ENCODE data around the gene RHBDF1.

RHBDF1 gene, protein sequence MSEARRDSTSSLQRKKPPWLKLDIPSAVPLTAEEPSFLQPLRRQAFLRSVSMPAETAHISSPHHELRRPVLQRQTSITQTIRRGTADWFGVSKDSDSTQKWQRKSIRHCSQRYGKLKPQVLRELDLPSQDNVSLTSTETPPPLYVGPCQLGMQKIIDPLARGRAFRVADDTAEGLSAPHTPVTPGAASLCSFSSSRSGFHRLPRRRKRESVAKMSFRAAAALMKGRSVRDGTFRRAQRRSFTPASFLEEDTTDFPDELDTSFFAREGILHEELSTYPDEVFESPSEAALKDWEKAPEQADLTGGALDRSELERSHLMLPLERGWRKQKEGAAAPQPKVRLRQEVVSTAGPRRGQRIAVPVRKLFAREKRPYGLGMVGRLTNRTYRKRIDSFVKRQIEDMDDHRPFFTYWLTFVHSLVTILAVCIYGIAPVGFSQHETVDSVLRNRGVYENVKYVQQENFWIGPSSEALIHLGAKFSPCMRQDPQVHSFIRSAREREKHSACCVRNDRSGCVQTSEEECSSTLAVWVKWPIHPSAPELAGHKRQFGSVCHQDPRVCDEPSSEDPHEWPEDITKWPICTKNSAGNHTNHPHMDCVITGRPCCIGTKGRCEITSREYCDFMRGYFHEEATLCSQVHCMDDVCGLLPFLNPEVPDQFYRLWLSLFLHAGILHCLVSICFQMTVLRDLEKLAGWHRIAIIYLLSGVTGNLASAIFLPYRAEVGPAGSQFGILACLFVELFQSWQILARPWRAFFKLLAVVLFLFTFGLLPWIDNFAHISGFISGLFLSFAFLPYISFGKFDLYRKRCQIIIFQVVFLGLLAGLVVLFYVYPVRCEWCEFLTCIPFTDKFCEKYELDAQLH

DNA sequence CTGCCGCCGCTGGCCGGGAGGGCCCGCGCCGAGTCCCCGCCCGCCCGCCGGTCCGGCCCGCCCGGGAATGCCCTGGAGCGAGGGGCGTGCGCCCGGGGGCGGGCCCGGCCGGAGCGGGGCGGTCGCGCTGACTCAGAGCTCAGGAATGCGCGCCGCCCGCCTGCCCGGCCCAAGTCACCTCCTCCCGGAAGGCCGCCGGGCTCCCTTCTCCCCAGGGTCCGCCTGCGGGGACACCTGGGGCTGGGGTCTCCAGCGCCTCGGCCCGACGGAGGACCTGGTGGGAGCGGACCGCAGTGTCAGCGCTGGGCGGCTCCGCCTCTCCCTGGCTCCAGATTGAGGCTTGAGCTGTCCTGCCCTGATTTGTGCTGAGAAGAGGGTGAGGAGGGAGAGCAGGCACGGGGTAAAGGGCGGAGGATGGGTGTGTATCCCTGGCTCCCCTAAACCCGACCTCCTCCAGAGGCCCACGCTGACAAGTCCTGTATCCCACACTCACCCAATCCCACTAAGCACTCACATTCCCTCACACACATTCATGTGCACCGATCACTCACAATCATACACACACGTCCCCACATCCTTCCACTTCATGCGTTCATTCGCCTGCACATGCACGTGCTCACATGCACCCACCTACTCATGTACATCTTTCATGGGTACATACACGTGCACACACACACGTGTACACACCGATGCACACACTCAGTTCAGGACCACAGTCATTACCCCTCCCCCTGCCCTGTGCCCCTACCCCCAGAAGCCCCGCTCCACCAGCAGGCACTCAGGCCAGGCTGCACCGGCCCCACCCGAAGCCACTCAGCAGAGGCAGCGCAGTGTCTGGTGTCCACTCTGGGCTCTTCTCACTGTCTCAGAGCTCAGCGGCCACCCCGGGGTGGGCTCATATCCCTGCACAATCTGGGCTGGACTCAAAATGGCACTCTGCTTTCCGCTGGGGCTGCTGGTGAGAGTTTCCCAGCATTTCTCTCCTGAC lies at the start of gene RHBDF1:
Gene RHBDF1 (minus strand): TSS at position 71 of the 988 bp plus-strand sequence. CDS start 7,616 bp downstream, outside the sequence.
- in situ Hi-C loops (cut with MboI; ENCODE audit: low pct_unique_long_range_greater_than_20kb, low sequenced_read_pairs) = no loop called here
- DNase-seq = no peak

DNA sequence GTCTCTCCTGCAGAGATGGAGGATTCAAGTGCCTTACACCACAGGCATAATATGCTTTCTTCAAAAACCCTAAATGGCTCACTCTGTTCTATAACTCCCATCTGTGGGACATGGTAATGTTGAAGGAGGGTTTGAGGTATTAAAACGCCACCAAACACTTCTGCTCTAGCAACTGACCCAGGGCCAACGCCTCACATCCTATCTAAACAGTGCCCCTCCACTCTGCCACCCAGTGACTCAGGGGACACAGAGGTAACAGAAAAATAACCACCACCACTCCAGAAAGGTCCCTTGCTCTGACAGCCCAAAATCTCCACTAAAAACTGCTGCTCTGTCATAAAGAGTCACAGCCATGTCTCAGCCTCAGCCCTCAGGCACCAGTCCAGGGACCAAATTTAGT lies 48.3 kb upstream of the RHBDF1 start:
- in situ Hi-C loops (cut with MboI; ENCODE audit: low pct_unique_long_range_greater_than_20kb, low sequenced_read_pairs) = no loop called here
- DNase-seq = no peak

DNA sequence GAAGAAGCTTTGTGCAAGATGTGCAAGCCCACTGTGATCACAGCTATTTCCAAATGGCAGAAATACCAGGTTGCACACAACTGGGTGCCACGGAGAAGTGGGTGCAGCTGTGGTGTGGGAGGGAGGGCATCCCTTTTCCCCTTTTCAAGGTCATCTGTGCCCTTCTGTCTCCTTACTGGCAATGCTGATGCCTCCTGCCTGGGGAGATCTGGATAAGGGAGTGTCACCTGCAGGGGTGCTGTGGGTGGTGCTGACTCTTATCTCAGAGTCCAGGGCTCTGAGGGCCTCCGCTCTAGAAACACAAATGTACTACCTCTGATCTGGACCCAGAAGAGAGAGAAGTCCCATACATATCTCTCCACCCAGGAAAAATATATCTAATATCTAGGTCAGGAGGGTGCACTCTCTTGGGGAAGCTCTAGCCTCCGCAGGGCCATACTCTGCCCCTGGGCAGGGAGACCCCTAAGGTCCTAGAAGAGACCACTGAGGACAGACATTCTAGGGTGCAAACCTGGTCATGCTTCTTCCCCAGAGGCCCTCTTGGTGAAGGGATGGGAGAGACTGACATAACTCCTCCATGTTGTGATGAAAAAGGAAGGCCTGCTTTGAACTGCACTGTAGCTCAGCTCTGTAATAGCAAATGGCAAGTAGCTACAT lies 47.5 kb upstream of the RHBDF1 start:
- in situ Hi-C loops (cut with MboI; ENCODE audit: low pct_unique_long_range_greater_than_20kb, low sequenced_read_pairs) = no loop called here
- DNase-seq = no peak

DNA sequence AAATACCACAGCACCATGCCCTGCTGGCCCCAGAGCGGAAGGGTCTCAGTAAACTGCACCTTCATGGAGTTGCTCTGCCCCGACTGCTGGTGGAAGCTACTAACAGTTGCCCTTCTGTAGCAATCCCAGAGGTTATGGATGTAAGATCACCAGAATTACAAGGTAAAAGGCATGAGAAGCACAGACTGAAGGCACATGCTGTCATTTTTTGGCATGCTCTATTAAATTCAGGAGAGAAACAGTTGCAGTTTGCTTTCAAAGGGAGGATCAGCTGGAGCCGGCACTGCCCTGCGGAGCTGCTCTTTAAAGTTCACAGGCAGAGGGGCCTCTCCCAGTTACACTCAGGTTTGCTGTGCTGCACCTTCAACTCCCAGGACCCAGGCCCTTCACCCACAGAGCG lies 46.9 kb upstream of the RHBDF1 start:
- DNase-seq = no peak
- in situ Hi-C loops (cut with MboI; ENCODE audit: low pct_unique_long_range_greater_than_20kb, low sequenced_read_pairs) = no loop called here

DNA sequence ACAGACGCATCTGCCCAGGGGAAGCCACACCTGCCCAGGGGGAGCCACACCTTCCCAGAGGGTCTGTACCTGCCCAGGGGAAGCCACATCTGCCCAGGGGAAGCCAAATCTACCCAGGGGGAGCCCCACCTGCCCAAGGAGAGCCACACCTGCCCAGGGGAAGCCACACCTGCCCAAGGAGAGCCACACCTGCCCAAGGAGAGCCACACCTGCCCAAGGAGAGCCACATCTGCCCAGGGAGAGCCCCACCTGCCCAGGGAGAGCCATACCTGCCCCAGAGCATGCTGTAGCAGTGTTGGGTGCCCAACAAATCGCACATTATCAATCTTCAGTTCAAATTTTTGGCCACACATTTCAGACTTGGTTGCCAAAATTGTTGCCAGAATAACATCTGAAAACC lies 46.4 kb upstream of the RHBDF1 start:
- in situ Hi-C loops (cut with MboI; ENCODE audit: low pct_unique_long_range_greater_than_20kb, low sequenced_read_pairs) = no loop called here

DNA sequence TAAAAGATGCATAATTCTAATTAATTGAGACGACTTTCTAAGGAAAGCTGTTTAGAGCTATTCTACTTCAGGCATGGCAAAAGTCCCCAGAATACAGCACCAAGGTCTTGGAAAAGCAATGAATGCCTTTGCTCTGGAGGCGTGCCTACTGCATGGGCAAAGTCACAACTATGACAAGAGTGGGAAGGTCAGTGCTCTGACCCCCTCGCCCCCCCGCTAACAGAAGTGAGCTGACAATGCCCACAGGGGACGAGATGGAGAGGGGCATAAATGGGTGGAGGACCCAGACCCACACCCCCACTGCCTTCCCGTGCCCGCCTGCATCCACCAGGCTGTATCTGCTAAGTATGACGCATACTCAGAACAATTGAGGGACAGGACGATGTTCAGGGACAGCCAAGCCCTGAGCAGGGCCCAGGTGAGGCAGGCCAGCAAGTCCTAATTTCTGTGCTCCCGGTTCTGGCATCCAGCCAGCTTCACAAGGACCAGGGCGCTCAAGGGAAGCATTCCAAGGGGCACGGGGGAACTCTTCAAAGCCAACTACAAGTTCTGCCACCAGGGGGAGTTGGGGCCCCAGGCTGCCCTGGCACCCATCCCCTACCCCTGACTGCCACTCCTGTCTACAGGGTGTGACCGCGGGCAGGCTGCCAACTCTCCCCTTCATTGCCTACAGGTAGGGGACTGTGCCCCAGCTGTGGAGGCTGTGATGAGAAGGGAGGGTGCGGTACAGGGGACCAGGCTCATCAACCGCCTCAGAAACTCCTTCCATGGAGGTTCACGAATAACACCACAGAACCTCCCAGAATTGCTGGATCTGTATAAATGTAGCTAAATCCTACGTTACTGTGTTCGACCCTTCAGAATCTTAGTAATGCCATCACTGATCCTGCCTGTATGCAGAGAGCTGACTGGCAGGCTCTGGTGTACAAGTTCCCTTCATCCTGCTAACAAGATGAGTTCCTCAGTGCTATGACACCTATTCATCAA lies 45.2 kb upstream of the RHBDF1 start:
- DNase-seq = peak; percentile 78
- in situ Hi-C loops (cut with MboI; ENCODE audit: low pct_unique_long_range_greater_than_20kb, low sequenced_read_pairs) = no loop called here

More for the DNA sequence above, 46.4 kb upstream of the RHBDF1 start:
- DNase-seq = no peak

DNA sequence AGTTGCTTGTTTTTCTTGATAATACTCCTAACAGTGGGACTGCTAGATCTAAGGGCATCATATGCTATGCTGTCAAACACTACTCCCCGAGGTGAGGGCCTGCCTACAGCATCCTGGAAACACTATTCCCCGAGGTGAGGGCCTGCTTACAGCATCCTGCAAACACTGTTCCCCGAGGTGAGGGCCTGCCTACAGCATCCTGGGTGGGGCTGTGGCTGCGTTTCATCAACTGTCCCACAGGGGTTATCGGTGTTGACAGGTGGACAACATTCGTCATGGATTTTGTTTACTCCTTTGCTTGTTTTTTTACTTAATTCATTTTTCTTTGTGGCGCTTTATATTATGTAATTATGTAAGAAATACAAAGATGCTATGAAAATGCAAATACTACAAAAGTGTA lies 43.6 kb upstream of the RHBDF1 start:
- in situ Hi-C loops (cut with MboI; ENCODE audit: low pct_unique_long_range_greater_than_20kb, low sequenced_read_pairs) = no loop called here
- no peak for DNase-seq

DNA sequence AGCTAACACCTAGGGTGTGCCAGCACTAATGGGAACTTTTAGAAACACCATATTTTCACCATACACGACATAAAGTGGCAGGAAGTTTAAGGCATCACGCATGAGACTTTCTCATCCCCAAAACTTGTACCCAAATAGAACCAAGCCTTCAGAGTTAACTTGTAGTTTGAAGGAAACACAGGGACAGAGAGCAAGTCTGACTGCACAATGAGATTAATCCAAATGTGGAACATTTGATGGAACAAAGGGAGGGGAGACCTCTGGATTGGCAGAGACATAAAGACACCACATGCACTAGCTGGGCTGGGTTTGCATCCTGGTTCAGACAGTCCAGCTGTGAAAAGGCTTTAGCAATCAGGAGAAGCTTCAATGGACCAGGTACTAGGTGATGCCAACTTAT lies 41.9 kb upstream of the RHBDF1 start:
- DNase-seq = no peak
- in situ Hi-C loops (cut with MboI; ENCODE audit: low pct_unique_long_range_greater_than_20kb, low sequenced_read_pairs) = no loop called here

DNA sequence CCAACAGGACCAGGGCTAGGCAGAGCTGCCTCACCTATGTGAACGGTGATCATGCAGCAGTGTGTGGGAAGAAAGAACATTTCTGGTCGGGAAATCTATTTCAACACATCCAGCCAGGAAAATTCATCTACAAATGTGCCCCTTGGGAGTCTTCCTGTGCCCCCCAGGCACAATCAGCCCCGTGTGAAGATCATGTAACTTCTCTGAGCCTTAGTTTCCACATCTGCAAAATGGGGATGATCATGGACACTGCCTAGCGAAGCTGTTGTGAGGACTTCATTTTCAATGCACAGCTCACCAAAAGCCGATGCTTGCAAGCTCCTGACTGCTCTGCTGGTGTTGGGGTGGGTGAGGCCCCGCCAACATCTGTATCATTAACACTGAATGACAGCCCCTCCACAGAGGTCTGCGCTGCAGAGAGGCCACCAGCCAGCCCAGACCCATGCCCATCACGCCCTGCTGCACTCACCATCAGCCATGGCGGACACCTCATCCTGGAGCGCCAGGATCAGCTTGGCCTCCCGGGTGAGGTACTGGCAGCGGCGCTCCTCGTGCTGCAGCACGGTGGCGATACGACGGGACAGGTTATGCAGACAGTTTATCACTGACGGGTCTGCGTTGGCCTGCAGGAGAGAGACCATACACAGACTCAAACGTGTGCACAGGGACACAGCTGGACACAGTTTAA lies 39.9 kb upstream of the RHBDF1 start:
- DNase-seq = no peak
- in situ Hi-C loops (cut with MboI; ENCODE audit: low pct_unique_long_range_greater_than_20kb, low sequenced_read_pairs) = no loop called here

DNA sequence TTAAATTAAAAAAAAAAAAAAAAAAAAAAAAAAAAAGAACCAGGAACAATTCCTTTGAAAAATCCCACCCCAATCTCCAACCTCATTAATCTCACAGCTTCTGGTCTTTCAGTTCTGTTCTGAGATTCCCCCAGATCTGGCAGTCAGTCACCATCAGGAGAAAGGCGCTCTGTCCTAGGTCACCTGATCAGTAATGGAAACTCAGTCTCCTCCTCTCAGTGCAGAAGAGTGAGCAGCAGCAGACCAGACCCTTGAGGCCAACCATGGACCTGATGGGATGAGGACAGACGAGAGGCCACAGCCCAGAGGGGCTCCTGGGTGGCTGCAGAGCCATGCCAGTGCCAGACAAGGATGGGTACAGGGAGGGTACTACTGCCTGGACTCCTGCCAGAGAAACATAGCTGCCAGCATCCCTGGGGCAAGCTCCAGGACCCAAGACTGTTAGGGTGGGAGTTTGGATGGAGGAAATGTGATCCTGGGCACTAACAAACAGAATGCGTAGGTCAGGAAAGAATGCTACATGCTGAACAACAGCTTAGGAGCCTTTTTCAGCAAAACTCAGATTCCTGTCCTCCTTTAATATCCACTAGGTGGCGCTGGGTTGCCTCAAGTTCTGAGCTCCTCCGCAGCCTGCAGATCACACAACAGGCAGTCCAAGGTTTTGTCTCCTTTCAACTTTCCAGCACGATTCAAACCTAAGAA lies 34.3 kb upstream of the RHBDF1 start:
- in situ Hi-C loops (cut with MboI; ENCODE audit: low pct_unique_long_range_greater_than_20kb, low sequenced_read_pairs) = no loop called here
- peak; percentile 80 for DNase-seq

DNA sequence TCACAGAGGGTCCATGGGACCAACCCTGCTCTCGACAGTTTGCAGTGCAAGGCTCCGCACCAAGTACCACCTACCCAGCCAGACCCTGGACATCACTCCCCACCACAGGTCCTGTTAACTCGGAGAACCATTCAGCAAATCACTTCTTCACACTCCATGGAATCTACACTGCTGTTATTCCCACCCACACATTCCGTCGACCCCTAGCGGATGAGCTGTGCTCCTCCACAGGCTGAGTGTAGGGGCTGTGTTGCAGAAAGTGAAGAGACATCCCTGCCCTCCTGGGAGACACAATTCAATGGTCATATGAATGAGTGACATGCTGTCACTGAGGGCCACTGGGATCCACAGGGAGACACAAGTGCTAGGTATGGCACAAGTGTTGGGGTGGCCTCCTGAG lies 33.1 kb upstream of the RHBDF1 start:
- in situ Hi-C loops (cut with MboI; ENCODE audit: low pct_unique_long_range_greater_than_20kb, low sequenced_read_pairs) = no loop called here
- DNase-seq = no peak

DNA sequence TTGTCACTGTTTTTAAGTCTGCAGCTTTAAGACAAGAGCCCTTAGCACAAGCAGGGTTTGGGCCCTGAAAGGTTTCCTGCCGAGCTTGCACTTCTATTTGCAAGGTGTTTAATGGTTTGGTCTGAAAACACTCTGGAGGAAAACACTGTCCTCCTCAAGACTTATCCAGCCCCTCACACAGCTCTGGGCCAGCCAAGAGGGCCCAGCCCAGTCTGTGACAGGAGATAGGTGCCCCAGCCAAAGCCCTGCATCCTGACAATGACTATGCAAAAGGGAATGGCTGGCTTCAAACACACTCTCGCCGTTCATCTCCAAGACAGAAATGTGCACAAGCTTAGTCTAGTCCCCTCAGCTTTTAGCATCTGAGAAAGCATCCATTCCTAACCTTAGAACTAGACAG lies 32.5 kb upstream of the RHBDF1 start:
- in situ Hi-C loops (cut with MboI; ENCODE audit: low pct_unique_long_range_greater_than_20kb, low sequenced_read_pairs) = no loop called here
- DNase-seq = no peak

DNA sequence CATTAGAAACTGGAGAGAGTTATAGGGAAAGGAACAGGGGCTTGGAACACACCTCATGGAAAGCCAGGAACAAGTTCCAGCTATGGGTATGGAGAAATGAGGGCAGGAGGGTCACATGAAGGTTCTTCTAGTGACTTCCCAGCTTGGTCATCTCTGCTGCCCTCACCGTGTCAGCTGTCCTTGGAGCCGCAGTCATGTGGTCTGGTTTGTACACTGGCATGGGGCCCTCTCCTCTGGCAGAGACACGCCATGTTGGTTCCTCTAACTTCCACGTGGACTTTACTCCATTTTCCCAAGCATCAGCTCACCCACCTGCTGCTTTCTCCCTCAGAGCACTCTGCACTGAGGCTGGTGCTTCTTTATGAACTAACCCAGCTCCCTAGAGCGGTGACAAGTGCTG lies 31.9 kb upstream of the RHBDF1 start:
- DNase-seq = no peak
- in situ Hi-C loops (cut with MboI; ENCODE audit: low pct_unique_long_range_greater_than_20kb, low sequenced_read_pairs) = no loop called here

DNA sequence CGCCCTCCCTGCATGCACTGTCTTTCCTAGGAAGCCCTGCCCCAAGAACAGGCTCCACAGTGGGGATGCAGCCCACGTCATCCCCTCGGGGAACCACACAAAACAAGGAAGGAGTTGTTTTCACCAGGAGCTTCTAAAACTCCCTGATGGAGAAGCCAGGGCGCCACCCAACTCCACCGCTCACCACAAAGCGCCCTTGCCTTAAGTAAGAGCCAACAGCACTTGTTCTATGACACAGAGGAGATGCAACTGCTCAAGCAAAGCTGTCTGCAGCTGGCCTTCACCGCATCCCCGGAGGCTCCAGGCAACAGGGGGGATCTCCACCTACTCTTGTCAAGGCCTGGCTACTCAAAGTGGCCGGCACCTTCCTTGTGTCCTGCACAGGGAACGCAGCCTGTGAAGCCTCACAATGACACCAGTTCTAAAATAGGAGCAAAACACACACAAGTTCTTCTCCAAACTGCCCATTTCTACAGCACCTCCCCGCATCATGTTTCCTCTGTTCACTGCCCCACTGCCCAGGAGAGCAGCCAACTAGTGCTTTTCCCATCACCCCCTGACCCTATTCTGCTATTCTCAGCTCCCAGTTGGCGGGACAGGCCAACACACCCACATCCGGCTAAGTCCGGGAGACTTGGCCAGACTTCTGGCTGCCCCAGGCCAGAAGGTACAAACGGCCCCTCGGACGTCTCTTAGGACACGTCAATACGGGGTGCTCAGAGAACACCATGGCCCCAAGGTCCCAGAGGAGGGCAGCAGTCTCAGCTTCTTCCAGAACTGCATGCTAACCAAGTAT lies 29.8 kb upstream of the RHBDF1 start:
- no peak for DNase-seq
- in situ Hi-C loops (cut with MboI; ENCODE audit: low pct_unique_long_range_greater_than_20kb, low sequenced_read_pairs) = no loop called here

DNA sequence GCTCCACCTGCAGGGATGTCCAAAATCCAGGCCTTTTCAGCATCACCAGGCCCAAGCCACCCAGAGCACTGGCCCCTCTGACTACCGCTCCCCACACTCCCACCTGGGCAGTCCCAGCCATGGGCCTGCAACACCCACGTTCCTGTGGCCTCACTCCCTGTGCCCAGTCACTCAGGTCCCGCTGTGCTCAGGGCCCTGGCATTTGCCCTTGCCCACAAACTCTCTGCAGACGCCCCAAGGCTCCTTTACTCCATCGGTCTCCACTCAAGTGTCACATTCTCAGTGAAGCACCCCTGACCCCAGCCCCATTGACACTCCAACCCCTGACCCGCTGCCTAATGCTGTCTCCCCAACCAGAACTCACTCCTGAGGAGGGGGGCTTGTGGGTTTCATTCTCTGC lies 29.2 kb upstream of the RHBDF1 start:
- in situ Hi-C loops (cut with MboI; ENCODE audit: low pct_unique_long_range_greater_than_20kb, low sequenced_read_pairs) = no loop called here
- no peak for DNase-seq

DNA sequence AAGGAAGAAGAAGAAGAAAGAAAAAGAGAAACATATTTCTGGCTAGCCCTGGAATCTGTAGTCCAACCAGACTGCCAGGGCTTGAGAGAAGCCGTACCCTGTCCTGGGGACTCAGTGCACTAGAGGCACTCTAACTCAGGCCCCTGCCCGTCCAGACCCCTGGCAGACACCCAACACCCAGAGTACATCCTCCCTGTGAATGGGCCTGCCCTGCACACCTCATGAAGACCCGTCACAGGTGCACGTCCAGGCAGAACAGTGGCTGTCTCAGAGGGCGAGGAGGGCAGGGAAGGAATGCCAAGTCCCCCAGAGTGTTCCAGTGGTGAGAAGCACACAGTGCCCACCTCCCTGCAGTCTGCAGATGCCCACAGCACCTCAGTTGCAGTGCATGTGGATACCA lies 28.6 kb upstream of the RHBDF1 start:
- no peak for DNase-seq
- in situ Hi-C loops (cut with MboI; ENCODE audit: low pct_unique_long_range_greater_than_20kb, low sequenced_read_pairs) = no loop called here
